GM12872 (cell line): ENCODE results near the gene APC2.

ENCODE experiments used
- TF ChIP-seq, protein P1 (sequence below): IDR thresholded peaks from 3 replicates; pipeline ENCODE4 v1.5.1; 2011; ENCODE audit warnings: low read depth, mild to moderate bottlenecking, low read length, moderate library complexity; ENCODE audit not compliant: insufficient read depth

APC2 gene

DNA sequence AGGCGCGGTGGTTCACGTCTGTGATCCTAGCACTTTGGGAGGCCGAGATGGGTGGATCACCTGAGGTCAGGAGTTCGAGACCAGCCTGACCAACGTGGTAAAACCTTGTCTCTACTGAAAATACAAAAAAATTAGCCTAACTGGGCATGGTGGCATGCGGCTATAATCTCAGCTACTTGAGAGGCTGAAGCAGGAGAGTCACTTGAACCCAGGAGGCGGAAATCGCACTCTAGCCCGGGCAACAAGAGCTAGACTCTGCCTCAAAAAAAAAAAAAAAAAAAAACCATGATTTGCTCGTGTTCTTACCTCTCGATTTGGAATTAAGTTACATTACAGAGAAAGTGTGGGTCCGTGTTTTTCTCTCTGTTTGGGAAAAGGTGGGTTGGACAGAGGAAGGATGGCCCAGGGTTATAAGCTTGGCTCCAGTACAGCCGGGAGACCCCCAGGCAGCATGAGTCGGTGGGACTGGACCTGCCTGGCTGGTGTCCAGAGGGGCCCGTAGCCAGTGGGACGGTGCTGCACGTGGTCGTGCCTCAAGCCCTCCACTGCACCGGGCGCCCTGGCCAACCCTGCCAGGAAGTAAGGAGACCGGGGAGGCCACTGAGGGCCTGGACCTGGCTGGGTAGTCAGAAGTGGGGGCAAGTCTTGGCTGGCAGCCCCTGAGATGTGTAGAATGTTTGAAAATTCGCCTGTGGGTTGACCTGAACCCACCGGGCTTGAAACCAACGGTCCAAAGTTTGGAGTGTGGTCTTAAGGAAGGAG is 8.1 kb upstream of the APC2 start:
- TF ChIP-seq, protein P1, sequence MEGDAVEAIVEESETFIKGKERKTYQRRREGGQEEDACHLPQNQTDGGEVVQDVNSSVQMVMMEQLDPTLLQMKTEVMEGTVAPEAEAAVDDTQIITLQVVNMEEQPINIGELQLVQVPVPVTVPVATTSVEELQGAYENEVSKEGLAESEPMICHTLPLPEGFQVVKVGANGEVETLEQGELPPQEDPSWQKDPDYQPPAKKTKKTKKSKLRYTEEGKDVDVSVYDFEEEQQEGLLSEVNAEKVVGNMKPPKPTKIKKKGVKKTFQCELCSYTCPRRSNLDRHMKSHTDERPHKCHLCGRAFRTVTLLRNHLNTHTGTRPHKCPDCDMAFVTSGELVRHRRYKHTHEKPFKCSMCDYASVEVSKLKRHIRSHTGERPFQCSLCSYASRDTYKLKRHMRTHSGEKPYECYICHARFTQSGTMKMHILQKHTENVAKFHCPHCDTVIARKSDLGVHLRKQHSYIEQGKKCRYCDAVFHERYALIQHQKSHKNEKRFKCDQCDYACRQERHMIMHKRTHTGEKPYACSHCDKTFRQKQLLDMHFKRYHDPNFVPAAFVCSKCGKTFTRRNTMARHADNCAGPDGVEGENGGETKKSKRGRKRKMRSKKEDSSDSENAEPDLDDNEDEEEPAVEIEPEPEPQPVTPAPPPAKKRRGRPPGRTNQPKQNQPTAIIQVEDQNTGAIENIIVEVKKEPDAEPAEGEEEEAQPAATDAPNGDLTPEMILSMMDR: no peak

DNA sequence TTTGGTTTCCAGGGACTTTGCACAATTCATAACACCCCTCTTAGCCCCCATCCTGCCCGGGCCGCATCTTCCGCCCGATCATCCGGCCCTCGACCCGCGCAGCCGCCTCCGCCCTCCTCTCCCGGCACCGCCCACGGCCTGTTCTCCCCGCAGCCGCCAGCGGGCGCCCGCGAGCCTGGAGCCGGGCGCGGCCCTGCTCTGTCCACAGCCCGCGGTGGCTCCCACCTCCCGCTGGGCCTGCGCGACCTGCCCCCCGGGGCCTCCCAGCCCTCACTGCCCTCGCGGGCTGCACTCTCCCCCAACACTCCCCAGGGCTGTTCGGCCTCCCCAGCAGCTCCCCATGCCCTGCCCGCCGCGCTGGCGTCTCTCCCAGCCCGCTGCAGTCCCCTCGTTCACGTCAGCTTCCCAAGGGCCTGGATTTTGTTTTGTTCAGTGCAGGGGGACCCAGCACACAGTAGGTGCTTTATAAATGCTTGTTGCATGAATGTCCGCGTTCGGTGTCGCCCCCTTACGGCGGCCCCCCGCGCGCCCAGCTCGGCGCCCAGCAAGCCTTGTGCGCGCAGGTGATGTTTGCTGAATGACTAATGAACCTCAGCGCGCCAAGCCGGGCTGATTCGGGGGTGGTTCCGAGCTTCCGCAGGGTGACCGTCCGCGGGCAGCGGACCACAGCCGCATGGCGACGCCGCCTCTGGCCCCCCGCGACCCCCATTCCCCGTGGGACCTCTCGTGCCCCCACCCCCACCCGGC is 4.6 kb upstream of the APC2 start:
- TF ChIP-seq, protein P1: peak; percentile 86

DNA sequence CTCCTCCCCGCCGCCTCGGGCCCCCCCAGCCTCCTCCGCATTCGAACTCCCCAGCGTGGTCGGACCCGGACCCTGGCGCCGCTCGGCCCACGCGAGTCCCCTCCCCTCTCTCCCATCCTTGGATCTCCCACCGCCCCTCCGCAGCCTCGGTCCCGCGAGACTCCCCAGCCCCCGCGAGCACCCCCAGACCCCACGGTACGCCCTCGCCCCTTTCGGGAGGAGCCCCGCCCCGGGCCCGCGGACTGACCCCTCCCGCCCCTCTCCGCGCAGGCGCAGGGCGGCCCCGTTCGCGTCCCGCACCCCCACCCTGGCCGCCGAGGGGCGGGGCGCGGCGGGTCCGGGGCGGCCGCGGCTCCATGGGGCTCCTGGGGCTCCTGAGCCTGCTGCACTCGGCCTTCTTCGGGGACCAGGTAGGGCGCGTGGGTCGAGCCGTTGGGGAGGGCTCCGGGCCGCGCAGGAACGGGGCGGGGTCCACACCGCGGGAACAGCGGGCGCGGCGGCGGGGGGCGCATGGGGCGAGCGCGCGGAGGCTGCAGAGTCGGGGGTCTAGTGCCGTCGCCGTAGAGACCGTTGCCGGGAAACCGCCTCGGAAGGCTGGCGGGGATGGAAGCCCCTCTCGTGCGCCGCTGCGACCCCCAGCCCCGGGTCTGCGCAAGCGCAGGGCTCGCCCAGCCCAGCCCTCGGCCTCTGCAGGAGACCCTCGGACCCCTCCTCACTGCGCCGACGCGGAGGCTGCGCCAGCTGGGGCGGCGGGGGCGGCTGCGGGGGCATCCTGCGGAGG is 3.8 kb upstream of the APC2 start:
- TF ChIP-seq, protein P1: no peak

DNA sequence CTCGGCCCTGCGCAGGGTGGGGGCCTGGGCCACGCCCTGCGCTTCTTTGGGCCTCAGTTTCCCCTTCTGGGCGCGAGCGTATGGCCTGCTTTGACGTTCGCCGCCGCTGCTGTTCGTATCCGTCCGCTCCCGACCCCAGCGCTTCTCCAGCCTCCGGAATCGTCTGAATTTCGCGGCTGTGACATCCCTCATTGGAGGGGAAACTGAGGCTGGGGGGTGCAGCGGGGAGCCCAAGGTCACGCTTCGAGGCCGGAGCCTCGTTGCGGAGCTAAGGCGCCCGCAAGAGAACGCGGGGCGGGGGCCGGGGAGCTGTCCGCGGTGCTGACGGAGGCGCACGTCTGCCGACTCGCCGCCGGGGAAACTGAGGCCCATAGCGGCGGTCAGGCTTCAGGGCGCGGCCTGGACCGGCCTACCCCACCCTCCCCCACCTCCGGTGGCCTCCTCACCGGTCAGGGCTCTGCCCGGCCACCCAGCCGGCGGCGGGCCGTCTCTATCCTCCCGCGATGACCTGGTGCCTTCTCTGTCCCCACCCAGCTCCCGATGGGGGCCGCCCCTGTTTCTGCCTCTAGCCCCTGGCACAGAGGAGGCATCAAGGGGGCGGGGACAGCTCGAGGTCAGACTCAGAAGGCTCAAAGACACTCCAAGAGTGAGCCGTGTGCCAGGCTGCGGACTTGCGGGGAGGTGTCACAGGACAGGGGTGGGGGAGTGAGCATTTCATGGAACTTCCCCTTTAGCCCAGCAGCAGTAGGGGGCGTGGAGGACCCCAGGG is 3.0 kb upstream of the APC2 start:
- TF ChIP-seq, protein P1: no peak

DNA sequence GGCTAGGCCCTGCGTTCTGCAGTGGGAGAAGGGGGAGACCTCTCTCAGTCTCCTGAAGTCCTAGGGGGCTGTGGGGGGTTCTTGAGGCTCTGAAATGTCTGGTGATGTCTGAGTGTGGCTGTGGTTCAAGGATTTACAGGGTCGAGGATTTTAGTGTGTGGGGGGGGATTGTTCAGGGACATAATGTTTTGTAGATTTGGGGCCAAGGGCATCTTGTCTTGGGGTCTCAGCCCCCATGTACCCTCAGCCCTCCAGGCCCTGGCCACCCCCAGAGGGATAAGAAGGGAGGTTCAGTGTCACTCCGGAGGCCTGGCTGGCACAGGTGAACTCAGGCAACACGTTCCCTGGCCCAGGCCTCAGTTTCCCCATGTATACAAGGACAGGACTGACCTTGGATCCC is 2.4 kb upstream of the APC2 start:
- TF ChIP-seq, protein P1: no peak

DNA sequence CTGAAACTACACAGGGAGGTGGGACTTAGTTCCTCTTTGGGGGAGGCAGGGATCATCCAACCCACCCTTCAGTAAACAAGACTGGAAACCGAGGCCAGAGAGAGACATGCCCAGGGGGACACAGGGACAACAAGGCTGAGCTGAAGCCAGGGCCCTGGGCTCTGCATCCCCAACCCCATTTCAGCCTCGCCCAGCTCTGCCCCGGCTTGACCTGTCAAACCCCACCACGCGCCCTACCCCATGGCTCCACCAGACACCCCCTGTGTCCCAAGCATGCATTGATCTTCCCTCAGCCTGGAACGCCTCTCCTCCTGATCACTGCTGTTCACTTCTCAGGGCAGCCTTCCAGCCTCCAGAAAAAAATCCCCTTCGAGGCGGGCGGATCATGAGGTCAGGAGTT is 2.0 kb upstream of the APC2 start:
- TF ChIP-seq, protein P1: no peak
